NT2/D1 (cell line): ENCODE data around the gene FGB.

ENCODE experiments used
- SUZ12 ChIP-seq: IDR thresholded peaks from 2 replicates; pipeline ENCODE4 v1.6.1; 2011; ENCODE audit not compliant: insufficient read length, insufficient read depth; ENCODE audit errors: extremely low read depth
- ZNF274 ChIP-seq: IDR thresholded peaks from 2 replicates; pipeline ENCODE4 v1.6.1; 2011; ENCODE audit warnings: mild to moderate bottlenecking, low read depth, low read length

DNA sequence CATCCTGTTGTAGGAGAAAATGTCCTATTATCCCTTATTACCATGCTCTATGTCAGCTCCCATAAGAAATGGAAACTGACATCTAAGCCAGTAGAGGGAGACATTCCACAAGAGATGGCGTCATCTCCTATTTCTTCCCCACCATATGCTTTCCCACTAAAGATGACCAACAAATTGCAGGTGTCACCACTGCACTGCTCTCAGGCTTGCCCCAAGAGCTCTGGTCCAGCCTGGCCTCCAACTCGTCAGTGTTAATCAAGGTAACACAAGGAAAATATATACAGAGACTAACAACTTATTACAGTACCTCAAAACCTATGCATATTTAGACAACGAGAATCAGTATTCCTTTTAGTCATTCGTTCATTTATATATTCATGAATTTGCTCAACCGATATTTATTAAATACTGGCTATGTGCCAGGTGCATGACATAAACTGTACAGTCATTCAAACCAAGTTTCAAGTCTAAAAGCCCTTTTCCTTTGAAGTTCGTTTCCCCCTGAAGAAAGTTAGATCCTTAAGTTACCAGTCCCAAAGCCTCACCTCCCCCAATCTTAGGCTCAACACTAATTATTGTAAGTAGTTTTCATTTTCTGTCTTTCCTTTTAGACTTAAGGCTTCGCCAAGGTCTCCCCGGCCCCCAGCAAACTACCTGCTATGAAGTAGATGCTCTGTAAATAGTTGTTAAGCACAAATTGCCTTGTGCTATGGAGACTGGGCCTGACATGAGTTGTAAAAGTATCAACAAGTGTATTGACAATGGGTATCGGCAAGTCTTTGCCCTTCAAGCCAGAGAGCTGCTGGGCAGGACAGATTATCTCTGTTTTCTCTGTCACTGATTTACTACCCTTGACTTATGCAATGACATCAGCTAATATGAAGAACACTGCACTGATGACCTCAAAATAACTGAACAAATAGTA is 3.1 kb upstream of the FGB start:
- no peak for TF ChIP-seq ZNF274
- no peak for TF ChIP-seq SUZ12
